ENCODE measurements around the gene AOAH.

- TF ChIP-seq YY1 (IDR thresholded peaks at IDR 0.05; ENCODE audit: borderline replicate concordance in 1 of 3, control insufficient read depth in 1 of 3, extremely low read depth in 1 of 3, insufficient read depth in 3 of 3, insufficient read length in 1 of 3, insufficient replicate concordance in 2 of 3, low read depth in 1 of 3, low read length in 2 of 3) (no peak), ZNF274 (IDR thresholded peaks at IDR 0.05; ENCODE audit: borderline replicate concordance, low read depth, low read length) (no peak), ETV1 (tag; conservative IDR thresholded peaks at IDR 0.05; ENCODE audit: low read depth) (no peak), EHMT2 (IDR thresholded peaks at IDR 0.05) (no peak), USF1 (CRISPR knock-in tag; IDR thresholded peaks at IDR 0.05) (no peak), HDAC2 (IDR thresholded peaks at IDR 0.05) (no peak), NCOA1 (IDR thresholded peaks at IDR 0.05; ENCODE audit: low read depth) (no peak), KDM1A (IDR thresholded peaks at IDR 0.05) (no peak)
Observed at GRCh38 chr7:36546331-36546730, 178.0 kb downstream of the AOAH start.
